Activated B cell treated with CpG ODN at 0.5 μM for 24 hours (primary cell): ENCODE results near the gene HDGFL2. TPM values are rescaled to one million over a fixed set of nuclear protein-coding genes. Genes with fewer than 3 reads are reported as not detected.
"Not testable (repeated sequence)": the region's sequence is repeated elsewhere in the genome, so short reads cannot be mapped to it uniquely, and the experiment has no call there.

Source experiments
- ATAC-seq: fragments of 200-7000 bp; cut with Tn5 transposase; one replicate; pipeline ENCODE4 v1.10.0; 2021; ENCODE audit warnings: low read depth, mild to moderate bottlenecking, moderate library complexity
- CTCF ChIA-PET: fragments of 350-600 bp; sonication (Branson Sonifier 250); formaldehyde crosslinking; loops from one replicate; lab custom pipeline; 2021; ENCODE audit warnings: antibody characterized with exemption; lab: Charles Lee
- POLR2A ChIA-PET: fragments of 350-600 bp; sonication (Branson Sonifier 250); formaldehyde crosslinking; loops from one replicate; lab custom pipeline; 2021; ENCODE audit warnings: antibody characterized with exemption; lab: Charles Lee
- DNase-seq: peaks from one replicate; pipeline ENCODE4 v3.0.0; 2022
- H3K27ac Mint-ChIP-seq: one replicate; pipeline ENCODE4 v1.8.0; 2020; ENCODE audit warnings: mixed read lengths
- H3K27me3 Mint-ChIP-seq: one replicate; pipeline ENCODE4 v1.8.0; 2021; ENCODE audit warnings: mixed read lengths
- H3K36me3 Mint-ChIP-seq: one replicate; pipeline ENCODE4 v1.8.0; 2021; ENCODE audit warnings: low read depth, mixed read lengths
- H3K4me1 Mint-ChIP-seq: one replicate; pipeline ENCODE4 v1.8.0; 2021; ENCODE audit warnings: mixed read lengths
- H3K4me3 Mint-ChIP-seq: one replicate; pipeline ENCODE4 v1.8.0; 2020; ENCODE audit warnings: mild to moderate bottlenecking, mixed read lengths
- H3K9me3 Mint-ChIP-seq: one replicate; pipeline ENCODE4 v1.8.0; 2020; ENCODE audit warnings: mixed read lengths
- CTCF ChIP-seq: fragments of 200-600 bp; IDR thresholded peaks from one replicate; pipeline ENCODE4 v1.8.0; 2022; ENCODE audit warnings: antibody characterized with exemption, mild to moderate bottlenecking
- intact Hi-C: fragments of 100-400 bp; cut with micrococcal nuclease; formaldehyde crosslinking; loops from one replicate; pipeline ENCODE4 v1.15.1; 2024
- total RNA-seq: library from RNA; stranded (reverse); gene quantifications from 2 replicates; pipeline ENCODE4 v1.2.3, GENCODE V29; 2022

HDGFL2 gene
- total RNA-seq, 1 donor from 2014 or later = 44.9 TPM

DNA sequence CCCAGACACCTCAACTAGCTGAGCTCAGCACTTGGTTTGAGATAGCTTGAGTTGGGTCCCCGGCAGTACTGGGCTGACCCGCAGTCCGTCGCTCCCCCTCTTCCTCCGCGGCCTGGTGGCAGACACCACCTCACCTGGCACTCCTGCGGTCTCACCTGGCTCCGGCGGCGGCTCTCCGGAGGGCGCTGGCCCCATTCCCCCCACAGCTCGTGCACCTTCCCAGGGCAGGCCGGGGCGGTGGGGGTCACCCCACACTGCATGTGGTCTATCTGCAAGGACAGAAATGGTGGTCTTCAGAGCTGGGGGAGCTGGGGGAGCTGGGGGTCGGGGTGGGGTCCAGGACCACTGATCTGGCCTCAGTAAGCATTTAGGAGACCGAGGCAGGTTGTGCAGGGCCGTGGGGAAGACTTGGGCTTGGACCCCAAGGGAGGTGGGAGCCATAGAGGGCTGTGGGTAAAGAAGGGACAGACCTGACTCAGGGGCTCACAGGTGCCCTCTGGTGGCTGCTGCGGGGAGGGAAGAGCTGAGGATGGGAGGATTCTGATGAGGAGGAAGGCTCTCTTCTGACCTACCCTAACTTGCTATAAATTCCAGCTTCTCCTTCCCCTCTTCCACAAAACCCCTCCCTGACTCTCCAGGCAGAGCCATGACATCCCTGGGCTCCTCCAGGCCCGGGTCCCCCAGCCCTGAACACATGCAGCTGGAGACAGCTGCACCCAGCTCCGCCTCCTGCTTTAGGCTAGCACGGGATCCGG lies 52.9 kb downstream of the HDGFL2 start:
- H3K27ac Mint-ChIP-seq = no peak overlapping the region
- H3K4me3 Mint-ChIP-seq = no peak overlapping the region
- DNase-seq = peak; percentile 60
- no peaks in the 10 kb centered on the region for H3K9me3 Mint-ChIP-seq
- H3K4me1 Mint-ChIP-seq = no peaks in the 10 kb centered on the region
- ATAC-seq = peak; percentile 82
- intact Hi-C loops = loop anchor here (1.0 kb wide), 2 partner anchors 173 to 258 kb away; no protein-coding TSS in a partner anchor
- POLR2A ChIA-PET = interaction anchor here (0.5 to 0.6 kb wide), 2 partner anchors 26 to 972 kb away, joined by 4 to 5 read pairs; no protein-coding TSS in a partner anchor
- H3K27me3 Mint-ChIP-seq = peaks cover 6% of the 10 kb centered on the region
- peak; percentile 28 for TF ChIP-seq CTCF
- CTCF ChIA-PET = interaction anchor here (0.8 to 3.4 kb wide), 10 partner anchors 8 to 258 kb away, joined by 3 to 40 read pairs (median 4); partner anchors contain the start of genes HDGFL2 and PLIN5
- H3K36me3 Mint-ChIP-seq = no peaks in the 10 kb centered on the region

DNA sequence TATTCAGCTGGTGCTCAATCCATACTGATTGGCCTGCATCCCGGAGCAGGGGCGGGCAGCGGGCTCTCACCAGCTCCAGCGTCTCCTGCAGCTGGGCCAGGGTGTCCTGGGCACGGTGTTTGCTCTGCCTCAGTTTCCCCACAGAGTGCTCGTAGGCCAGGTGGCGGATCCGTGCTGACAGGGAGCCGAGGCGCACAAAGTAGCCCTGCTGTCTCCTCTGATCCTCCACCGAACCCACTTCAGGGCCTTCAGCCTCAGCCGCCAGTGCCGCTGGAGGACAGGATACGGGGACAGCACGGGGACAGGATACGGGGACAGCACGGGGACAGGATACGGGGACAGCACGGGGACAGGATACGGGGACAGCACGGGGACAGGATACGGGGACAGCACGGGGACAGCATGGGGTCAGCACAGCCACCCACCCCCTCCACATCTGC lies 53.5 kb downstream of the HDGFL2 start:
- intact Hi-C loops = loop anchor here (1.0 kb wide), 2 partner anchors 173 to 258 kb away; no protein-coding TSS in a partner anchor
- ChIA-PET CTCF (interaction anchor here (0.8 to 3.4 kb wide), 10 partner anchors 9 to 259 kb away, joined by 3 to 40 read pairs (median 4); partner anchors contain the start of genes HDGFL2 and PLIN5), POLR2A (interaction anchor here (0.5 kb wide), 1 partner anchor 972 kb away, joined by 4 read pairs; no protein-coding TSS in a partner anchor)
- H3K9me3 Mint-ChIP-seq = no peaks in the 10 kb centered on the region
- no peaks in the 10 kb centered on the region for H3K4me1 Mint-ChIP-seq
- H3K36me3 Mint-ChIP-seq = no peaks in the 10 kb centered on the region
- H3K27ac Mint-ChIP-seq = no peak overlapping the region
- DNase-seq (no peak), ATAC-seq (no peak)
- H3K27me3 Mint-ChIP-seq = peaks cover 5% of the 10 kb centered on the region
- TF ChIP-seq CTCF = no peak
- no peak overlapping the region for H3K4me3 Mint-ChIP-seq

DNA sequence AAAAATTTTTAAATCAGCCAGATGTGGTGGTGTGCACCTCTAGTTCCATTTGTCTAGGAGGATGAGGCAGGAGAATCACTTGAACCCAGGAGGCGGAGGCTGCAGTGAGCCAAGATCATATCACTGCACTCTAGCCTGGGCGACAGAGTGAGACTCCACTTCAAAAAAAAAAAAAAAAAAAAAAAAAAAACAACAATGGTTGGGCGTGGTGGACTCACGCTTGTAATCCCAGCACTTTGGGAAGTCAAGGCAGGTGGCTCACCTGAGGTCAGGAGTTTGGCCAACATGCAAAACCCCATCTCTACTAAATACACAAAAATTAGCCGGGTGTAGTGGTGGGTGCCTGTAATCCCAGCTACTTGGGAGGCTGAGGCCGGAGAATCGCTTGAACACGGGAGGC lies 55.3 kb downstream of the HDGFL2 start:
- intact Hi-C loops, H3K27ac Mint-ChIP-seq, H3K9me3 Mint-ChIP-seq, H3K36me3 Mint-ChIP-seq, H3K27me3 Mint-ChIP-seq, DNase-seq, H3K4me1 Mint-ChIP-seq, ATAC-seq, POLR2A ChIA-PET, H3K4me3 Mint-ChIP-seq: not testable (repeated sequence)
- CTCF ChIA-PET = interaction anchor here (1.3 kb wide), 1 partner anchor 11 kb away, joined by 3 read pairs; no protein-coding TSS in a partner anchor

- Mint-ChIP-seq H3K4me1 (peaks cover 2% of the 10 kb centered on the region), H3K27me3 (peaks cover 6% of the 10 kb centered on the region), H3K9me3 (no peaks in the 10 kb centered on the region), H3K27ac (no peak overlapping the region), H3K4me3 (no peak overlapping the region), H3K36me3 (no peaks in the 10 kb centered on the region)
- TF ChIP-seq CTCF = no peak
- ChIA-PET POLR2A (interaction anchor here (0.6 kb wide), 1 partner anchor 699 kb away, joined by 3 read pairs; no protein-coding TSS in a partner anchor), CTCF (no interaction called here)
- intact Hi-C loops = no loop called here
- no peak for DNase-seq
- no peak for ATAC-seq
Observed at GRCh38 chr19:4528843-4529242, 56.7 kb downstream of the HDGFL2 start.

DNA sequence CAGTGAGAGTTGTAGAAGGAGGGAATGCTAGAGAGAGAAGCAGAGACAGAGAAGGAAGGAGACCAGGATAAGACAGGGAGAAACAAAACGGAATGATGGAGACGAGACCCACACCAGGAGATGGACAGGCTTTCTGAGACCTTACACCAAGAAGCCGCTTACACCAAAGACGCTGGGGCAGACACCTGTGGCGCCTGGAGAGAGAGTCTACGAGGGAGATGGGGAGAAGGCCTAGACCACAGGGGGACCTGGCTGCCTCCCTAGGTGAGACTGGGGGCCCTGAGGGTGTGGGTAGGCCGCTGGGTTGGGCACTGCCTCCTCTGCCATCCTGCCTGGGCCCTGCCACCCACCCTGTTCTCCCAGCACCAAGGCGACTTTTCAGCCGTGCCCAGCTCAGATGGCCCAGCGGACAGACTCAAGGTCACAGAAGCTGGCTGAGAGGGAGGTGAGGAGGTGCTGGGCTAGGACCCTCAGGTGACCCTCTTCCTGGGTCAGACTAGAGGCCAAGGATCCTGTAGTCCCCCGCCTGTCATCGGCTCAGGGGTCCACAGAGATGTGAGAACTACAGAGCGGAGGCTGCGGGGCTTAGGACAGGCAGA lies 57.9 kb downstream of the HDGFL2 start:
- intact Hi-C loops = no loop called here
- ChIA-PET CTCF (no interaction called here), POLR2A (no interaction called here)
- H3K4me1 Mint-ChIP-seq = peaks cover 2% of the 10 kb centered on the region
- no peak overlapping the region for H3K27ac Mint-ChIP-seq
- ATAC-seq = no peak
- H3K4me3 Mint-ChIP-seq = no peak overlapping the region
- H3K27me3 Mint-ChIP-seq = peaks cover 6% of the 10 kb centered on the region
- no peak for TF ChIP-seq CTCF
- H3K9me3 Mint-ChIP-seq = no peaks in the 10 kb centered on the region
- H3K36me3 Mint-ChIP-seq = no peaks in the 10 kb centered on the region
- no peak for DNase-seq
